Breast epithelium (tissue), 4 donors: Measurements from ENCODE around the gene ARMCX4. TPM values are rescaled to one million over a fixed set of nuclear protein-coding genes. Genes with fewer than 3 reads are reported as not detected.

Experiments
- DNase-seq, 2 donors: peaks; one replicate each; pipeline ENCODE4 v3.0.0-alpha.2; 2019; ENCODE audit warnings: low spot score in 2 of 2
- H3K27ac ChIP-seq, 2 donors: fragments of 200-600 bp; sonication (generic) in 1 of 2; one replicate each; pipeline ENCODE4 v1.5.1; 2016 to 2019; ENCODE audit warnings: mild to moderate bottlenecking in 1 of 2
- H3K27me3 ChIP-seq, 2 donors: fragments of 200-600 bp; sonication (generic) in 1 of 2; one replicate each; pipeline versions ENCODE4 v1.5.1 to v1.6.0; 2017 to 2019; ENCODE audit warnings: control low read depth in 1 of 2, mild to moderate bottlenecking in 1 of 2
- H3K36me3 ChIP-seq: fragments of 200-600 bp; one replicate; pipeline ENCODE4 v1.5.1; 2019
- H3K4me1 ChIP-seq, 2 donors: fragments of 200-600 bp; sonication (generic); one replicate each; pipeline ENCODE4 v1.5.1; 2016 to 2019; ENCODE audit warnings: control low read depth in 1 of 2
- H3K4me3 ChIP-seq, 3 donors: fragments of 200-600 bp; sonication (generic); 1 replicate in 2 of 3; 2 replicates in 1 of 3; pipeline ENCODE4 v1.5.1; 2016 to 2019; ENCODE audit warnings: mild to moderate bottlenecking in 3 of 3, moderate library complexity in 2 of 3
- H3K9me3 ChIP-seq, 2 donors: fragments of 200-600 bp; sonication (generic) in 1 of 2; one replicate each; pipeline ENCODE4 v1.5.1; 2016 to 2019; ENCODE audit warnings: control low read depth in 1 of 2
- CTCF ChIP-seq, 3 donors: fragments of 450-650 bp; IDR thresholded peaks; one replicate each; pipeline ENCODE4 v1.5.1; 2016 to 2017; ENCODE audit warnings: antibody characterized with exemption in 3 of 3, mild to moderate bottlenecking in 3 of 3, moderate library complexity in 3 of 3
- POLR2A ChIP-seq: fragments of 450-650 bp; IDR thresholded peaks from one replicate; pipeline ENCODE4 v1.6.1; 2016; ENCODE audit warnings: antibody characterized with exemption, mild to moderate bottlenecking, moderate library complexity
- POLR2AphosphoS5 ChIP-seq, 3 donors: sonication (generic); formaldehyde crosslinking; IDR thresholded peaks; one replicate each; pipeline ENCODE4 v1.6.1; 2017; ENCODE audit warnings: antibody characterized with exemption in 3 of 3
- intact Hi-C: fragments of 100-400 bp; cut with DNase I; formaldehyde crosslinking; loops from one replicate; pipeline ENCODE4 v1.15.1; 2023; ENCODE audit warnings: low total_unique reads
- total RNA-seq, 3 donors: library from RNA; depleted of rRNA; stranded (reverse); fragments of >200 nt; gene quantifications; one replicate each; pipeline ENCODE4 v1.1.0, GENCODE V29; 2016

Gene ARMCX4
- total RNA-seq: 10 to 100 TPM in 2 of 3 donors, 1 to 10 TPM in 1; 7.7 to 20.3 (median 11.8) TPM

GRCh38 chrX:101485212-101485949, at the start of gene ARMCX4:
Gene ARMCX4 (plus strand): TSS chrX:101485456. CDS start chrX:101488590, 3,134 bp downstream.
- TF ChIP-seq POLR2AphosphoS5 (IDR thresholded peaks at IDR 0.05) (peak in 1 of 3 donors; percentile 18), CTCF (IDR thresholded peaks at IDR 0.05) (no peak), POLR2A (no peak)
- Histone ChIP-seq H3K27me3 (peaks cover 0 to 37% of the 10 kb centered on the region in 2 donors), H3K4me1 (no peaks in the 10 kb centered on the region), H3K36me3 (no peaks in the 10 kb centered on the region), H3K9me3 (no peaks in the 10 kb centered on the region), H3K27ac (peak within 1 kb of the TSS; percentile 67 to 71), H3K4me3 (peak within 1 kb of the TSS; percentile 48 to 75 (median 51))
- intact Hi-C loops: no loop called here
- peak; percentile 46 to 56 for DNase-seq

GRCh38 chrX:101442085-101442484, 43.2 kb upstream of the ARMCX4 start:
- H3K9me3 ChIP-seq: no peaks in the 10 kb centered on the region
- no peak overlapping the region for H3K27ac ChIP-seq
- no peaks in the 10 kb centered on the region for H3K4me1 ChIP-seq
- H3K27me3 ChIP-seq: peaks cover 0 to 14% of the 10 kb centered on the region in 2 donors
- no peak overlapping the region for H3K4me3 ChIP-seq
- H3K36me3 ChIP-seq: no peaks in the 10 kb centered on the region
- intact Hi-C loops: no loop called here
- no peak for DNase-seq
- no peak for TF ChIP-seq POLR2A
- no peak for TF ChIP-seq POLR2AphosphoS5 (IDR thresholded peaks at IDR 0.05)
- TF ChIP-seq CTCF (IDR thresholded peaks at IDR 0.05): no peak

- TF ChIP-seq CTCF (IDR thresholded peaks at IDR 0.05) (no peak), POLR2AphosphoS5 (IDR thresholded peaks at IDR 0.05) (no peak), POLR2A (no peak)
- intact Hi-C loops: no loop called here
Observed at GRCh38 chrX:101449279-101449678, 36.0 kb upstream of the ARMCX4 start.

DNA sequence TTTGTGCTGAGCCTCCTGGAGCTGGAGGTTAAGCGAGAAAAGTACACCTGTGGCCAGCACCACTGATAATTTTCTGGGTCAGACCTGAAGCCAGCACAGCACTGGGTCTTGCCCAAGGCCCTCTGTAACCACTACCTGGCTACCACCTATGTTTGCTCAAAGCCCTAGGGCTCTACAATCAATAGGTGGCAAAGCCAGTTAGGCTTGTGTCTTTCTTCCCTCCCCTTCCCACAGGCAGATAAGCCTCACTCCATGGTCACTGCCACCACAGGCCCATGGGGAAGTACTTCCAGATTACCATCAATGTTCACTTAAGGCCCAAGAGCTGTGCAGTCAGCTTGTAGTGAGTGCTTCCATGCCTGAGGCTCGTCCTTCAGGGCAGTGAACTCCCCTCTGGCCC, 35.2 kb upstream of the ARMCX4 start:
- DNase-seq: no peak

More at GRCh38 chrX:101449279-101449678, 36.0 kb upstream of the ARMCX4 start:
- Histone ChIP-seq H3K4me3 (no peak overlapping the region), H3K9me3 (peaks cover 0 to 9% of the 10 kb centered on the region in 2 donors), H3K4me1 (no peaks in the 10 kb centered on the region), H3K27me3 (no peaks in the 10 kb centered on the region), H3K27ac (no peak overlapping the region), H3K36me3 (no peaks in the 10 kb centered on the region)
- DNase-seq: no peak

More for the DNA sequence above, 35.2 kb upstream of the ARMCX4 start:
- Histone ChIP-seq H3K36me3 (no peaks in the 10 kb centered on the region), H3K4me1 (no peaks in the 10 kb centered on the region), H3K27me3 (no peaks in the 10 kb centered on the region), H3K4me3 (no peak overlapping the region), H3K27ac (no peak overlapping the region), H3K9me3 (peaks cover 0 to 9% of the 10 kb centered on the region in 2 donors)
- no peak for TF ChIP-seq POLR2A
- TF ChIP-seq CTCF (IDR thresholded peaks at IDR 0.05): no peak
- TF ChIP-seq POLR2AphosphoS5 (IDR thresholded peaks at IDR 0.05): no peak
- intact Hi-C loops: loop anchor here (10.0 kb wide), 1 partner anchor 405 kb away; no protein-coding TSS in a partner anchor
